DND-41 (cell line): ENCODE measurements around the gene RTF1.
"Not testable (repeated sequence)": the region's sequence is repeated elsewhere in the genome, so short reads cannot be mapped to it uniquely, and the experiment has no call there.

Experiments
- ATAC-seq: fragments of 200-7000 bp; cut with Tn5 transposase; 3 replicates; pipeline ENCODE4 v1.9.1; 2021; ENCODE audit warnings: low read depth; ENCODE audit not compliant: insufficient read depth
- DNase-seq: peaks from one replicate; pipeline ENCODE4 v3.0.0-alpha.2; 2020
- H2AFZ ChIP-seq: 2 replicates; pipeline ENCODE4 v1.6.0; 2012; ENCODE audit warnings: low read depth, low read length
- H3K27ac ChIP-seq: 2 replicates; pipeline ENCODE4 v1.5.1; 2012; ENCODE audit warnings: low read length, inconsistent platforms
- H3K27me3 ChIP-seq: fragments of 200-600 bp; sonication (generic); 2 replicates; pipeline ENCODE4 v1.6.0; 2012; ENCODE audit warnings: low read length, mild to moderate bottlenecking, inconsistent platforms; ENCODE audit not compliant: insufficient read depth, poor library complexity
- H3K36me3 ChIP-seq: 2 replicates; pipeline ENCODE4 v1.5.1; 2012; ENCODE audit warnings: low read length, inconsistent platforms; ENCODE audit not compliant: insufficient read depth
- H3K4me1 ChIP-seq: 2 replicates; pipeline ENCODE4 v1.5.1; 2012; ENCODE audit warnings: mild to moderate bottlenecking, low read length; ENCODE audit not compliant: insufficient read depth
- H3K4me2 ChIP-seq: 2 replicates; pipeline ENCODE4 v1.6.0; 2012; ENCODE audit warnings: mild to moderate bottlenecking, moderate library complexity, low read length, inconsistent platforms; ENCODE audit not compliant: insufficient read depth
- H3K4me3 ChIP-seq, 2 experiments: fragments of 200-600 bp in 1 of 2; shearing (Covaris generic) in 1 of 2; 2 replicates each; pipeline ENCODE4 v1.5.1; 2012 to 2016; ENCODE audit warnings: inconsistent platforms in 2 of 2, low read length in 2 of 2, mild to moderate bottlenecking in 2 of 2, low read depth in 1 of 2, moderate library complexity in 1 of 2
- H3K79me2 ChIP-seq: 2 replicates; pipeline ENCODE4 v1.6.0; 2012; ENCODE audit warnings: low read length, inconsistent platforms; ENCODE audit not compliant: insufficient read depth
- H3K9ac ChIP-seq: 2 replicates; pipeline ENCODE4 v1.6.0; 2012; ENCODE audit warnings: low read depth, mild to moderate bottlenecking, inconsistent platforms, low read length, moderate library complexity
- H3K9me3 ChIP-seq: 2 replicates; pipeline ENCODE4 v1.5.1; 2012; ENCODE audit warnings: low read length, moderate library complexity, mild to moderate bottlenecking, inconsistent platforms; ENCODE audit not compliant: insufficient read depth, severe bottlenecking
- H4K20me1 ChIP-seq: 2 replicates; pipeline ENCODE4 v1.6.0; 2012; ENCODE audit warnings: low read length; ENCODE audit not compliant: insufficient read depth
- CTCF ChIP-seq: IDR thresholded peaks from 2 replicates; pipeline ENCODE4 v1.5.1; 2012; ENCODE audit warnings: borderline replicate concordance, low read length, moderate library complexity, mild to moderate bottlenecking; ENCODE audit not compliant: poor library complexity, severe bottlenecking; ENCODE audit errors: extremely low read depth
- EZH2 ChIP-seq: IDR thresholded peaks from 3 replicates; pipeline ENCODE4 v1.6.1; 2012; ENCODE audit warnings: borderline replicate concordance, low read depth, mild to moderate bottlenecking, moderate library complexity, low read length, inconsistent platforms; ENCODE audit not compliant: severe bottlenecking

Gene RTF1

DNA sequence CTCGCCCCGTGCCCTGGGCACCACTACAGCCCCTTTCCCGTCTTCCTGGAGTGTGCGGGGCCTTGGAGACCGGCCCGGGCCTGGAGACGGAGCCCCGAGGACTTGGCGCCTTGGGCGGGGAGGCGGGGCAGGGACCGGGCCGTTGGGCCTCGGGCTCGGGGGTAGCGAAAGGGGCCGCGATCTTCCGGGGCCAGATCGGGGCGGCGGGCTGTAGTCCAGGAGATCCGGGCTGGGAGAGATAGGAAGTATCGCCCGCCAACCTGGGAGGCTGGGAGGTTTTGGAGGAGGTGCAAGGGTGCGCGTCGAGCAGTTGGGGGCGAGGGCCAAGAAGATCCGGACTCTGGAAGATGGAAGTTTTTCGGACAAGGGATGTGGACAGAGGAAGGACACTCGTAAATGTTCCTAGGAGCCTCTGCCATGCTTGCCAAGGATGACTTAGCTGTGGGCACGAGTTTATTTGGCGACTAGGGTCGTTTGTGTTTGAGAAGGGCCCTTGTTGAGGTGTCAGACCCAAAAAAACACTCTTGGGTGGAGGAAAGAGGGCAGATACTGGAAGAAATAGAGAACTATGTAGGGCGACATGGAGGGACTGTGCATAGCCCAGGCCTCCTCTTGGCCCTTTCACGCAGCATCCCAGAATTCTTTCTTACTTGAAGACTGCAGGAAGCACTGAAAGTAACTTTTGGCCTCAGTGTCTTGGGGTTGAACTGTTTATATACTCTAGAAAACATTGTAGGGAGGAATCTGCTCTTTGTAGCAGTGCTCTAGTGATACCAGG lies 712 bp downstream of the RTF1 start:
- Histone ChIP-seq H4K20me1 (peaks cover 18% of the 10 kb centered on the region), H3K36me3 (no peaks in the 10 kb centered on the region; the same call in 1 of the 2 replicates), H3K27me3 (no peaks in the 10 kb centered on the region), H3K79me2 (peaks cover 64% of the 10 kb centered on the region), H3K4me3 (peak overlapping the region; percentile 94 to 98), H3K9ac (peak overlapping the region; percentile 85), H2AFZ (peak overlapping the region; percentile 64), H3K9me3 (no peaks in the 10 kb centered on the region), H3K4me2 (peak overlapping the region; percentile 76), H3K27ac (peak overlapping the region; percentile 68), H3K4me1 (peaks cover 37% of the 10 kb centered on the region)
- DNase-seq: no peak
- TF ChIP-seq EZH2: no peak
- TF ChIP-seq CTCF: no peak
- peak; percentile 62 for ATAC-seq

DNA sequence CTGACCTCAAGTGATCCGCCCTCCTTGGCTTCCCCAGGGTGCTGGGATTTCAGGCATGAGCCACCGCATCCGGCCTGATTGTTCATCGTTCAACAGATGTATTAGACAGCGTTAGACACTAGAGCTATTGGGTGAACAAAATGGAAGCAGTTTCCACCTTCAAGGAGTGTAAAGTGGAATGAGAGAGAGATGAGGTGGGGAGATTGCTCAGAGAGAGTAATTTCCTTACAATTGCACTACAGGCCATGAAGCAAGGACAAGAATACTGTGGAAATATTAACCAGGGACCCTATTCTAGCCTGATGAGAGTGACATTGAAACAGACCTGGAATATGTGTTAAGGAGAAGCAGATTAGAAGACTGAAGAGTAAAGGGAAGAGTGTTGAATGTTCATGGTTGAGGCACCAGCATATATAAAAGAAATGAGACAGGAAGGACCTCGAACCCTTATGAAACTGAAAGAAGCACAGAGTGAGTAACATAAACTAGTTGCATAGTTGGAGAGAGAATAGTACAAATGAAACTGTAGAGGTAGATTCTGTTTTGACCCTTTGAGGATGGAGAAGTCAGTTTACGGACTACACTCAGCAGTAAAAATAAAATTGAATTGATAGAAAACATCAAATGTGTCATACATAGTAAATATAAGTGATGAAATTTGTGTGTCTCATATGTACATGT lies 7.2 kb downstream of the RTF1 start:
- DNase-seq: no peak
- Histone ChIP-seq H2AFZ (no peak overlapping the region), H3K27ac (no peak overlapping the region)

DNA sequence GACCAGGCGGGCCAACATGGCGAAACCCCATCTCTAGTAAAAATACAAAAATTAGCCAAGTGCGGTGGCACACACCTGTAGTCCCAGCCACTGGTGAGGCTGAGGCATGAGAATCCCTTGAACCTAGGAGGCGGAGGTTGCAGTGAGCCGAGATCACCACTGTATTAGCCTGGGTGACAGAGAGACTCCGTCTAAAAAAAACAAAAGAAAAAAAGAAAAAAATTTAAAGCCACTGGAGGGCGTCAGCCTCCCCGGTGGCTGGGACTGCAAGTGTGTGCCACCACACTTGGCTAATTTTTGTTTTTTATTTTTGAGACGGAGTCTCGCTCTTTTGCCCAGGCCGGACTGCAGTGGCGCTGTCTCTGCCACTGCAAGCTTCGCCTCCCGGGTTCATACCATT lies 7.9 kb downstream of the RTF1 start:
- Histone ChIP-seq H3K27ac (no peak overlapping the region), H3K4me1 (peaks cover 4% of the 10 kb centered on the region; the same call in 1 of the 2 replicates), H3K4me2 (no peak overlapping the region), H3K36me3 (peaks cover 2% of the 10 kb centered on the region; the same call in 1 of the 2 replicates), H4K20me1 (peaks cover 22% of the 10 kb centered on the region), H3K4me3 (no peak overlapping the region), H3K27me3 (no peaks in the 10 kb centered on the region), H3K79me2 (peaks cover 92% of the 10 kb centered on the region), H2AFZ (no peak overlapping the region), H3K9me3 (no peaks in the 10 kb centered on the region), H3K9ac (no peak overlapping the region)
- TF ChIP-seq CTCF (no peak), EZH2 (no peak)
- ATAC-seq: no peak
- no peak for DNase-seq

More for the DNA sequence above, 7.2 kb downstream of the RTF1 start:
- H3K9ac ChIP-seq: no peak overlapping the region
- no peaks in the 10 kb centered on the region for H3K36me3 ChIP-seq
- H3K4me3 ChIP-seq: no peak overlapping the region
- peaks cover 92% of the 10 kb centered on the region for H3K79me2 ChIP-seq
- peaks cover 17% of the 10 kb centered on the region for H4K20me1 ChIP-seq
- H3K27me3 ChIP-seq: no peaks in the 10 kb centered on the region
- peaks cover 10% of the 10 kb centered on the region; the same call in 1 of the 2 replicates for H3K4me1 ChIP-seq
- no peak for ATAC-seq
- TF ChIP-seq EZH2 (no peak), CTCF (no peak)
- H3K4me2 ChIP-seq: no peak overlapping the region
- H3K9me3 ChIP-seq: no peaks in the 10 kb centered on the region

DNA sequence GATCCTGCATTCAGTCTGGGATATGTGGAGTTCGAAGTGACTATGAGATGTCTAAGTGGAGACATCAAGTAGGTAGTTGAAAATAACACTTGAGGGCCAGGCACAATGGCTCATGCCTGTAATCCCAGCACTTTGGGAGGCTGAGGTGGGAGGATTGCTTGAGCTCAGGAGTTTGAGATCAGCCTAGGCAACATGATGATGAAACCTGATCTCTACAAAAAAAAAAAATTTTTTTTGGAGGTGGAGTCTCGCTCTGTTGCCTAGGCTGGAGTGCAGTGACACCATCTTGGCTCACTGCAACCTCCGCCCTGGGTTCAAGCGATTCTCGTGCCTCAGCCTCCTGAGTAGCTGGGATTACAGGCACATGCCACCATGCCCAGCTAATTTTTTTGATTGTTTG lies 9.0 kb downstream of the RTF1 start:
- peaks cover 90% of the 10 kb centered on the region for H3K79me2 ChIP-seq

More for the DNA sequence above, 9.0 kb downstream of the RTF1 start:
- H4K20me1 ChIP-seq: peaks cover 17% of the 10 kb centered on the region
- not testable (repeated sequence) for ATAC-seq, H3K27ac ChIP-seq, H3K9ac ChIP-seq, H3K36me3 ChIP-seq, H3K4me1 ChIP-seq, H3K4me3 ChIP-seq, DNase-seq, H3K27me3 ChIP-seq, H3K4me2 ChIP-seq, H2AFZ ChIP-seq, H3K9me3 ChIP-seq
